Activated CD8-positive, alpha-beta T cell treated with anti-CD3 and anti-CD28 coated beads, Interleukin-2, amount 10 ng/mL, durations not matched to agents 7 days and 5 days (primary cell): ENCODE data around the gene DEPDC5. TPM values are rescaled to one million over a fixed set of nuclear protein-coding genes. Genes with fewer than 3 reads are reported as not detected.

ENCODE experiments used
- ATAC-seq: fragments of 150-1000 bp; cut with Tn5 transposase; one replicate; pipeline ENCODE4 v1.10.0; 2021; ENCODE audit warnings: moderate library complexity
- CTCF ChIA-PET: fragments of 350-600 bp; sonication (Branson Sonifier 250); formaldehyde crosslinking; loops from one replicate; lab custom pipeline; 2021; ENCODE audit warnings: antibody characterized with exemption; lab: Charles Lee
- POLR2A ChIA-PET: fragments of 350-600 bp; sonication (Branson Sonifier 250); formaldehyde crosslinking; loops from one replicate; lab custom pipeline; 2021; ENCODE audit warnings: antibody characterized with exemption; lab: Charles Lee
- DNase-seq: peaks from one replicate; pipeline ENCODE4 v3.0.0-alpha.2; 2020
- H3K27ac Mint-ChIP-seq: one replicate; pipeline ENCODE4 v1.8.0; 2021; ENCODE audit warnings: mild to moderate bottlenecking, mixed read lengths
- H3K27me3 Mint-ChIP-seq: one replicate; pipeline ENCODE4 v1.8.0; 2021; ENCODE audit warnings: low read depth, mixed read lengths
- H3K36me3 Mint-ChIP-seq: one replicate; pipeline ENCODE4 v1.8.0; 2021; ENCODE audit warnings: low read depth, mixed read lengths
- H3K4me1 Mint-ChIP-seq: one replicate; pipeline ENCODE4 v1.8.0; 2021; ENCODE audit warnings: low read depth, mixed read lengths
- H3K4me3 Mint-ChIP-seq: one replicate; pipeline ENCODE4 v1.8.0; 2021; ENCODE audit warnings: mild to moderate bottlenecking, mixed read lengths
- H3K9me3 Mint-ChIP-seq: one replicate; pipeline ENCODE4 v1.8.0; 2022; ENCODE audit warnings: mixed read lengths; ENCODE audit not compliant: insufficient read depth
- total RNA-seq, 2 experiments: library from RNA; stranded (reverse); gene quantifications; one replicate each; pipeline ENCODE4 v1.2.3, GENCODE V29; 2021

Gene DEPDC5
- total RNA-seq, 2 experiments from 2014 or later = 43.5 to 45.6 TPM

DNA sequence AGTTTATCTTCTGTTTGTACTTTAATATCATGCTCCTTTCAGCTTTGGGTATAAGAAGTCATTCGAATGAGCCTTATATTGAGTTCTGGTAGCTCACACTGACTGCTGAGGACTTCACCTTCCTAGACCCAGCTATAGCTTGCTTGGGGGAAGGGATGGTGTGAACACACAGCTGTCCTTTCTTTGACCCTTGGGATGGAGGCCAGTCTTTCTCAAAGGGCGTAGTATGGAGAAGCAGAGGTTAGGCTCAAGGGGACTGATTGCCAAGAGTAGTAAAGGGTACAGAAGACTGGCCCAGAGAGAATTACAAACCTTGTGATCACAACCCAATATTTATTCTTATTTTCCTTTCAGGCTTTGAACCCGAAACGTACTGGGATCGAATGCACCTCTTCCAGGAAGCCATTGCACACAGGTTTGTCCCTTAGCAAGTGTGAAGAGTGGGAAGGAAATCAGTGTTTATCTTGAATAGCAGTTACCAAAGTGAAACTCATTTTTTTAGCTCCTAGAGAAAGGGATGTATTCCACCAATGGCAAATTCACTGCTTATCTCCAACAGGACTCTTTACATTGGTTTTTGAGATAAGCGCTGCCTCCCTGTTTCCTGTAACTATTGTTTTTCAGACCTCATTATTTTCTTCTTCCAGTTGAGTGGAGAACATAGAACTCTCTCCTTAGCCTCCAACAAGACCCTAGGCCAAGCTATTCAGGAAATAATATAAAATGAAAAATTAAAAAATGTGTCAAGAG is 147.7 kb downstream of the DEPDC5 start:
- ChIA-PET POLR2A (no interaction called here), CTCF (no interaction called here)
- H3K27ac Mint-ChIP-seq = no peak overlapping the region

GRCh38 chr22:31904651-31905050 is 150.8 kb downstream of the DEPDC5 start:
- no peaks in the 10 kb centered on the region for H3K9me3 Mint-ChIP-seq
- no peak overlapping the region for H3K27ac Mint-ChIP-seq
- ChIA-PET CTCF (no interaction called here), POLR2A (no interaction called here)
- H3K4me3 Mint-ChIP-seq = no peak overlapping the region
- no peaks in the 10 kb centered on the region for H3K4me1 Mint-ChIP-seq
- H3K36me3 Mint-ChIP-seq = peaks cover 17% of the 10 kb centered on the region
- no peak for ATAC-seq
- no peaks in the 10 kb centered on the region for H3K27me3 Mint-ChIP-seq
- no peak for DNase-seq

More for the DNA sequence above, 147.7 kb downstream of the DEPDC5 start:
- peaks cover 11% of the 10 kb centered on the region for H3K36me3 Mint-ChIP-seq
- H3K9me3 Mint-ChIP-seq = no peaks in the 10 kb centered on the region
- ATAC-seq = no peak
- no peak overlapping the region for H3K4me3 Mint-ChIP-seq
- no peaks in the 10 kb centered on the region for H3K4me1 Mint-ChIP-seq
- no peak for DNase-seq
- no peaks in the 10 kb centered on the region for H3K27me3 Mint-ChIP-seq

- CTCF ChIA-PET = no interaction called here
- no peak overlapping the region for H3K27ac Mint-ChIP-seq
- POLR2A ChIA-PET = no interaction called here
- no peaks in the 10 kb centered on the region for H3K27me3 Mint-ChIP-seq
- no peak overlapping the region for H3K4me3 Mint-ChIP-seq
- H3K9me3 Mint-ChIP-seq = no peaks in the 10 kb centered on the region
- ATAC-seq (no peak), DNase-seq (no peak)
- H3K4me1 Mint-ChIP-seq = no peaks in the 10 kb centered on the region
- H3K36me3 Mint-ChIP-seq = peaks cover 17% of the 10 kb centered on the region
These were observed 151.5 kb downstream of the DEPDC5 start for GRCh38 chr22:31905356-31905755.

DNA sequence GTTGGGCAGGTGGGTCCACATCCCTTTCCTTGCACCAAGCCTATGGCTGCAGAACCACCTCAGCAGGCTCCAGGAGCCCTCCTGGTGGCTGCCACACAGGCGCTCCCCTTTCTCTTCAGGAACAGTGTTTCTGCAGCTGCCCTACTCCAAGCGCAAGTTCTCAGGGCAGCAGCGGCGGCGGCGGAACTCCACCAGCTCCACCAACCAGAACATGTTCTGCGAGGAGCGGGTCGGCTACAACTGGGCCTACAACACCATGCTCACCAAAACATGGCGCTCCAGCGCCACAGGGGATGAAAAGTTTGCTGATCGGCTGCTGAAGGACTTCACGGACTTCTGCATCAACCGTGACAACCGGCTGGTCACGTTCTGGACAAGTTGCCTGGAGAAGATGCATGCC is 152.3 kb downstream of the DEPDC5 start:
- no peaks in the 10 kb centered on the region for H3K4me1 Mint-ChIP-seq
- DNase-seq (no peak), ATAC-seq (no peak)
- H3K27me3 Mint-ChIP-seq = no peaks in the 10 kb centered on the region
- peaks cover 17% of the 10 kb centered on the region for H3K36me3 Mint-ChIP-seq
- no peak overlapping the region for H3K4me3 Mint-ChIP-seq
- ChIA-PET POLR2A (no interaction called here), CTCF (no interaction called here)
- no peak overlapping the region for H3K27ac Mint-ChIP-seq
- H3K9me3 Mint-ChIP-seq = no peaks in the 10 kb centered on the region

- Mint-ChIP-seq H3K9me3 (no peaks in the 10 kb centered on the region), H3K27me3 (no peaks in the 10 kb centered on the region), H3K4me1 (no peaks in the 10 kb centered on the region), H3K36me3 (peaks cover 17% of the 10 kb centered on the region), H3K4me3 (no peak overlapping the region), H3K27ac (no peak overlapping the region)
- DNase-seq (no peak), ATAC-seq (no peak)
- ChIA-PET CTCF (no interaction called here), POLR2A (no interaction called here)
These were observed 152.8 kb downstream of the DEPDC5 start for GRCh38 chr22:31906569-31906968.

GRCh38 chr22:31909977-31910376 is 156.2 kb downstream of the DEPDC5 start:
- ATAC-seq (no peak), DNase-seq (no peak)
- Mint-ChIP-seq H3K36me3 (peaks cover 14% of the 10 kb centered on the region), H3K4me3 (no peak overlapping the region), H3K27ac (no peak overlapping the region), H3K9me3 (no peaks in the 10 kb centered on the region), H3K4me1 (no peaks in the 10 kb centered on the region), H3K27me3 (no peaks in the 10 kb centered on the region)
- CTCF ChIA-PET = no interaction called here
- POLR2A ChIA-PET = no interaction called here

- CTCF ChIA-PET = no interaction called here
- peaks cover 6% of the 10 kb centered on the region for H3K36me3 Mint-ChIP-seq
- no peak overlapping the region for H3K4me3 Mint-ChIP-seq
- POLR2A ChIA-PET = no interaction called here
- no peak overlapping the region for H3K27ac Mint-ChIP-seq
- ATAC-seq (no peak), DNase-seq (no peak)
- H3K27me3 Mint-ChIP-seq = no peaks in the 10 kb centered on the region
- peaks cover 3% of the 10 kb centered on the region for H3K4me1 Mint-ChIP-seq
- no peaks in the 10 kb centered on the region for H3K9me3 Mint-ChIP-seq
These were observed 158.0 kb downstream of the DEPDC5 start for GRCh38 chr22:31911565-31912406.

DNA sequence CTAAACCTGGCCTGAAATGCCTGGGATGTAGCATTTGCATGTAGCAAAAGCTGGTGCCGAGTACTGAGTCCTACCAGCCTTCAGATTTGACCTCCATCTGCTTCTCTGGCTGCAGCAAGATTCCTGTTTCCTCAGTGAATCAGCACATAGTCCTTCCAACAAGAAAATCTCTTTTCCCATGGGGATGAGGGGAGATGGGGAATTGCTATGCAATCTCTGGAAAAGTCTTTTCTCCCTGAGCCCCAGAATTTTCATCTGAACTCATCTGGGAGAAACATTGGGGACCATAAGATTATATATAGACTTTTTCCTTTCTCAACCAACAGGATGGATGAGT is 158.6 kb downstream of the DEPDC5 start:
- H3K27me3 Mint-ChIP-seq = no peaks in the 10 kb centered on the region
- no peaks in the 10 kb centered on the region for H3K9me3 Mint-ChIP-seq
- H3K4me3 Mint-ChIP-seq = no peak overlapping the region
- peaks cover 3% of the 10 kb centered on the region for H3K36me3 Mint-ChIP-seq
- POLR2A ChIA-PET = no interaction called here
- ATAC-seq (no peak), DNase-seq (no peak)
- H3K4me1 Mint-ChIP-seq = peaks cover 8% of the 10 kb centered on the region
- CTCF ChIA-PET = no interaction called here
- no peak overlapping the region for H3K27ac Mint-ChIP-seq

GRCh38 chr22:31915586-31915985 is 161.8 kb downstream of the DEPDC5 start:
- ChIA-PET CTCF (no interaction called here), POLR2A (no interaction called here)
- H3K4me3 Mint-ChIP-seq = no peak overlapping the region
- no peak overlapping the region for H3K27ac Mint-ChIP-seq
- no peak for DNase-seq
- H3K4me1 Mint-ChIP-seq = peaks cover 12% of the 10 kb centered on the region
- H3K36me3 Mint-ChIP-seq = no peaks in the 10 kb centered on the region
- no peaks in the 10 kb centered on the region for H3K9me3 Mint-ChIP-seq
- no peak for ATAC-seq
- no peaks in the 10 kb centered on the region for H3K27me3 Mint-ChIP-seq

GRCh38 chr22:31917227-31917921 is 163.6 kb downstream of the DEPDC5 start:
- peaks cover 13% of the 10 kb centered on the region for H3K4me1 Mint-ChIP-seq
- H3K4me3 Mint-ChIP-seq = no peak overlapping the region
- CTCF ChIA-PET = no interaction called here
- H3K27ac Mint-ChIP-seq = peak overlapping the region; percentile 70
- peak; percentile 29 for DNase-seq
- H3K27me3 Mint-ChIP-seq = no peaks in the 10 kb centered on the region
- POLR2A ChIA-PET = no interaction called here
- no peaks in the 10 kb centered on the region for H3K36me3 Mint-ChIP-seq
- H3K9me3 Mint-ChIP-seq = no peaks in the 10 kb centered on the region
- peak; percentile 45 for ATAC-seq

DNA sequence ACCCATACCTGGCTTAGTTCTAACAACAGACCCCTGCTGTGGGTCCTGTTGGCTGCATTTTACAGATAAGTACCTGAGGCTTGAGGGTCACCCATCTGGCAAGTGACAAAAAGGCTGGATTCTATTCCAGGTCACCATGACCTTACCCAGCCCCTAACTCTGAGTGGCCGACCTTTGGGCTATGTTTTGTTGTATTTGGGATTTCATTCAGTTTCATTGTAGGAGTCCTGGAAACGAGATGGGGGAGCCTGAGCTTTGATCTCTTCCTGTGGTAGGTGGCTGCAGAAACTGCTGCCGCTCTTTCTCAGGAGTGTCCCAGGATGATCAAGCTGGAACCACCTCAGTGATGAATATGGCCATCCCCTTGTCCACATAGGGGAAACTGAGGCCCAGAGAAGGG is 165.9 kb downstream of the DEPDC5 start:
- Mint-ChIP-seq H3K27ac (no peak overlapping the region), H3K27me3 (peaks cover 6% of the 10 kb centered on the region), H3K4me3 (no peak overlapping the region), H3K9me3 (no peaks in the 10 kb centered on the region), H3K4me1 (peaks cover 24% of the 10 kb centered on the region), H3K36me3 (no peaks in the 10 kb centered on the region)
- ChIA-PET CTCF (no interaction called here), POLR2A (no interaction called here)
- DNase-seq (no peak), ATAC-seq (no peak)

GRCh38 chr22:31920306-31920705 is 166.5 kb downstream of the DEPDC5 start:
- peaks cover 12% of the 10 kb centered on the region for H3K27me3 Mint-ChIP-seq
- no peaks in the 10 kb centered on the region for H3K9me3 Mint-ChIP-seq
- H3K4me3 Mint-ChIP-seq = no peak overlapping the region
- DNase-seq (no peak), ATAC-seq (no peak)
- no peaks in the 10 kb centered on the region for H3K36me3 Mint-ChIP-seq
- no peak overlapping the region for H3K27ac Mint-ChIP-seq
- ChIA-PET POLR2A (no interaction called here), CTCF (no interaction called here)
- peaks cover 24% of the 10 kb centered on the region for H3K4me1 Mint-ChIP-seq
